Hindlimb muscle (tissue), 1 donor: ENCODE data around the gene TRAPPC10. TPM values are rescaled to one million over a fixed set of nuclear protein-coding genes. Genes with fewer than 3 reads are reported as not detected.
"Not testable (repeated sequence)": the region's sequence is repeated elsewhere in the genome, so short reads cannot be mapped to it uniquely, and the experiment has no call there.

Source experiments
- DNase-seq: peaks from one replicate; pipeline ENCODE4 v3.0.0-alpha.2; 2013
- polyA plus RNA-seq: library from polyadenylated mRNA; unstranded; fragments of 120-200 nt; gene quantifications from one replicate; pipeline ENCODE4 v1.2.1, GENCODE V29; 2013; ENCODE audit not compliant: insufficient read length

The TRAPPC10 gene
- polyA plus RNA-seq, 1 donor: 14.6 TPM

DNA sequence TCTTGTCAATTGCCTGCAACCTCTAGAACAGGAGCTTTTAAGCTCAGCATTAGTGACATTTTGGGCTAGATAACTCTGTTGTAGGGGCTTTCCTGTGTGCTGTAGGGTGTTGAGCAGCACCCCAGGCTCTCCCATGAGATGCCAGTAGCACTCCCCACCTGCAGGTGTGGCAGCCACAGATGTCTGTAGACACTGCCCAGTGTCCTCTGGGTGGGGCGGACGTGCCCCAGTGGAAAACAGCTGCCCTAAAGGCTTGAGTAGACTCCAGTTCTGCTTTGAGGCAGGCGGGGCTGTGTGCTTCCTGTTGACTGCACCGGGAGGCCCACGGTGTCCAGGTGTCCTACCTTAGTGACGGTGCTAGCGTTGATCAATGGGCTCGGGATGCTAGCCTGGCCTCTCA is 78.2 kb downstream of the TRAPPC10 start:
- DNase-seq: no peak

GRCh38 chr21:44092211-44092610 is 80.1 kb downstream of the TRAPPC10 start:
- no peak for DNase-seq

DNA sequence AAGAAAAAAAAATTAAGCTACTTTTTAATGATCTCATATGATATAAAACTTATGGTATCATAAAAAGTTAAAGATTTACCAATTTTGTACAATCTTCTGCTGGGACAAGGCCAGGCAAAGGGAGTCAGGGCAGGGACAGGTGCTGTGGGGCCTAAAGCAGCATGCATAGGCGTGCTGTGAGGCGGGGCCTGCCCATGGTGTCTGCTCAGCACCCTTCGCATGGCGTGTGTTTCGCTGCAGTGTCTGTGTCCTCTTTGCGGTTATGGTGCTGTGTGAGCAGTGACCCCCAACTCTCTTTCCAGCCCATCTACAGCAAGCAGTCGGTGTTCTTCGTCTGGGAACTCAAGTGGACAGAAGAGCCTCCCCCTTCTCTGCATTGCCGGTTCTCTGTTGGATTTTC is 81.7 kb downstream of the TRAPPC10 start:
- no peak for DNase-seq

- no peak for DNase-seq
These were observed 82.7 kb downstream of the TRAPPC10 start for GRCh38 chr21:44094832-44095231.

DNA sequence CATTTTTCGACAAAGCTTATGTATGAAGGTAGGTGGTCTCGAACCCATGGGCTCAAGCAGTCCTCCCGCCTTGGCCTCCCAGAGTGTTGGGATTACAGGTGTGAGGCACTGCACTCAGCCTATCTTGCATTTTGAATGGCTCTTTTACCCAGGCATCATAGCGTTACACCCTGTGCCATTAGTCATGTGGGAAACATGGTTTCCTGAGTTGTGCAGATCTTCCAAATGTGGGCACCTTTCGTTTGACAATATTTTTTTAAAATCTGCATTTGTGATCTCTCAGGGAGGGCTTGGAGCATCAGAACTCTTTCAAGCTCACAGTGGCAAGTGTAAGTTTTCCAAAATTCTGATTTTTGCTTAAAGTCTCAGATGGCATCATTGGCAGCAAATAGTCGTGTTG is 86.4 kb downstream of the TRAPPC10 start:
- not testable (repeated sequence) for DNase-seq

DNA sequence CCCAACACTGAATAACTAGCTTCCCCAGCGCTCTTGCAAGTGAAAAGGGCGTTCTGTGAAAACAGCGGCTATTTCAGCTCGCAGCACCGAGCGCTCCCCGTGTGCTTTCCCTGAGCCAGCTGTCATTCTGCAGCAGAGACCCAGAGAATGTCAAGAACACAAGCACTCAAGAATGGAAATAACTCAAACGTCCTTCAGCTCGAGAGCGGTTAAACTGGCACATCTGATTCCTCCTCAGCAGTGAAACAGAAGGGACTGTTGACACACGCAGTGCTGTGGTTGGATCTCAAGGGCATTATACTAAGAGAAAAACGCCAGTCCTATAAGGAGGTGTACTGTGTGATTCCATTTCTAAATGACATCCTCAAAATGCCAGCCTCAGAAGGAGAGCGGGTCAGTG is 86.9 kb downstream of the TRAPPC10 start:
- DNase-seq: not testable (repeated sequence)

DNA sequence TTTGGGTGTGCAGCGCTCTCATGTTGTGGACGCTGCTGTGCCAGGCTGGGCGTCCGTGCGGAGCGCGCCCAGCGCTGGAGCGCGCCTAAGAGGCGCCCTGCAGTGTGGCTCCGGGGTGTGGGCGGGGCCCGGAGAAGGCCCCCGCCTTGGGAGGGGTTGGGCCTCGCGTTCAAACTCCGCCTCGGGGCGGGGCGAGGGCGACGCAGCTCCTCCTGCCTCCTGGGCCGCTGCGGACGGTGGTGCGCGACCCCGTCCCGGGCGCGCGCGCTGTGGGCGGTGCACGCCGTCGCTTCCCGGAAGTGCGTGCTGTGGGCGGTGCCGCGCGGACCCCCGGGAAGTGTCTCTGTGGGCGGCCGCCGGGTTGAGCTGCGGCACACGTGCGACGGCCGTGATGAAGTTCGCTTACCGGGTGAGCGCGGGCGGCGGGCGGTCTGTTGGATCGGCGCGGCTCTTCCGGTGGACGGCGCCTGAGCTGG is 95.0 kb downstream of the TRAPPC10 start, which contains the start of gene PWP2:
TSS of gene PWP2 (plus strand) at position 374 of the 476 bp plus-strand sequence. CDS start at position 392, 18 bp downstream.
- DNase-seq: not testable (repeated sequence)

- not testable (repeated sequence) for DNase-seq
These were observed 95.5 kb downstream of the TRAPPC10 start for GRCh38 chr21:44107589-44107988.

GRCh38 chr21:44113702-44114371 is 101.7 kb downstream of the TRAPPC10 start:
- DNase-seq: not testable (repeated sequence)

DNA sequence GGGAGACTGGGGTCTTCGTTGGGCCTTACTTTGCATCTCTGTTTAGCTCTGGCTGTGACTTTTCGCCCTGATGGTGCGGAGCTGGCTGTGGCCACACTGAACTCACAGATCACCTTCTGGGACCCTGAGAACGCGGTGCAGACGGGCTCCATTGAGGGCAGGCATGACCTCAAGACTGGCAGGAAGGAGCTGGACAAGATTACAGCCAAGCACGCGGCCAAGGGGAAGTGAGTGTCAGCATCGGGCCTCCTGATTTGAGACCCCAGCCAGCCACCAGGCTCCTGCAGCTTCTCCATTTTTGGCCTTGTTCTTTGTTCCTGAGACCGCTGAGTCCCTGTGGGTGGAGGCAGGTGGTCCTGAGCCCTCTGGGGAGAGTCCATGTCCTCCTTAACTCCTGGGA is 110.0 kb downstream of the TRAPPC10 start:
- DNase-seq: not testable (repeated sequence)

DNA sequence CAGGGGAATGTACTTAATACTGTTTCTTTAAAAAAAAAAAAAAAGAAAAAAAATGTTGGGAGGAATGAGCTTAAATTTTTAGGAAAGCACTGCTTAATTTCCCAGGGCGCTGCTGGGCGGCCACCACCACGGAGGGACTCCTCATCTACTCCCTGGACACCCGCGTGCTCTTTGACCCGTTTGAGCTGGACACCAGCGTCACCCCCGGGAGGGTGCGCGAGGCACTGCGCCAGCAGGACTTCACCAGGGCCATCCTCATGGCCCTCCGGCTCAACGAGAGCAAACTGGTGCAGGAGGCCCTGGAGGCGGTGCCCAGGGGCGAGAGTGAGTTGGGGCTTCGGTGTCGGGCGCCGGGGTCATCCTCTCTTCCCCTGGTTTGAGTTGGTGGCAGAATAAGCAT is 115.7 kb downstream of the TRAPPC10 start:
- not testable (repeated sequence) for DNase-seq

- DNase-seq: not testable (repeated sequence)
These were observed 121.6 kb downstream of the TRAPPC10 start for GRCh38 chr21:44133715-44134057.

DNA sequence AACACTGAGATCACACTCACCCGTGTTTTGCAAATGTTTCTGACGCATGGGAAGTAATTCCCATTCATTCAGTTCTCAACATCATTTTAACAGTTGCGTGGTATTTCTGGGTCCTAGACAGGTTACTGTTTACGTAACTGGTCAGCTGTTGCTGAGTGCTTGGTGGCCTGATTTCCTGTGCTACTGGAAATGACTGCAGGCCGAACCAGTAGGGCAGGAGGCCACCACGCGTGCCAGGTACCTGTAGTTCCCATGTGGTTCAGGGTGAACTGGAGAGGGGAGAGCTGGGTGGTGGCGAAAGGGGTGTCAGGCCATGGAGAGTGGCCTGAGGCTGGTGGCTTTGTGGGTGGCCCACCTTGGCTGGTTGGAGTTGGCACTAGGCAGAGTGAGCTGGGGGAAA is 122.6 kb downstream of the TRAPPC10 start:
- not testable (repeated sequence) for DNase-seq

- DNase-seq: not testable (repeated sequence)
These were observed 125.9 kb downstream of the TRAPPC10 start for GRCh38 chr21:44138039-44138438.

- DNase-seq: not testable (repeated sequence)
These were observed 127.9 kb downstream of the TRAPPC10 start for GRCh38 chr21:44139787-44140551.

- not testable (repeated sequence) for DNase-seq
These were observed 128.4 kb downstream of the TRAPPC10 start for GRCh38 chr21:44140552-44140932.

- not testable (repeated sequence) for DNase-seq
These were observed 130.4 kb downstream of the TRAPPC10 start for GRCh38 chr21:44142470-44142869.

DNA sequence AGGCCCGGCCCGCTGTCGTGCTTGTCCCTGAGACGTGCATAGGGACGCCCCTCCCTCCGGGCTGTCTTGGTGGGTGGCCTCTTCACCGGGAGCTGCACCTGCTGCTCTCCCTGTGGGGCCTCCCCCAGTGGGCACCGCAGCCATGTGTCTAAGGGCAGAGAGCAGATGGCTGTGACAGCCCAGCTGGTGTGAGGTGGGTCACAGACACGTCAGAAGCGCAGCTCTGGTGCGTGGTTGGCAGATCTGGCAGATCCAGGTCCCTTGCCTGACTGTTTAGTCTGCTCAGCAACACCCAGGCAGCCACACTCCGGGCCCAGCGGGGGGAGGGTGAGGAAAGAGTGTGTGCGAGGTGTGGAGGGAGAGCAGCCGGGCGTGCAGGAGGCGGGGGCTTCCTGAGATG is 131.3 kb downstream of the TRAPPC10 start:
- not testable (repeated sequence) for DNase-seq

- DNase-seq: not testable (repeated sequence)
These were observed 131.9 kb downstream of the TRAPPC10 start for GRCh38 chr21:44143996-44144395.

DNA sequence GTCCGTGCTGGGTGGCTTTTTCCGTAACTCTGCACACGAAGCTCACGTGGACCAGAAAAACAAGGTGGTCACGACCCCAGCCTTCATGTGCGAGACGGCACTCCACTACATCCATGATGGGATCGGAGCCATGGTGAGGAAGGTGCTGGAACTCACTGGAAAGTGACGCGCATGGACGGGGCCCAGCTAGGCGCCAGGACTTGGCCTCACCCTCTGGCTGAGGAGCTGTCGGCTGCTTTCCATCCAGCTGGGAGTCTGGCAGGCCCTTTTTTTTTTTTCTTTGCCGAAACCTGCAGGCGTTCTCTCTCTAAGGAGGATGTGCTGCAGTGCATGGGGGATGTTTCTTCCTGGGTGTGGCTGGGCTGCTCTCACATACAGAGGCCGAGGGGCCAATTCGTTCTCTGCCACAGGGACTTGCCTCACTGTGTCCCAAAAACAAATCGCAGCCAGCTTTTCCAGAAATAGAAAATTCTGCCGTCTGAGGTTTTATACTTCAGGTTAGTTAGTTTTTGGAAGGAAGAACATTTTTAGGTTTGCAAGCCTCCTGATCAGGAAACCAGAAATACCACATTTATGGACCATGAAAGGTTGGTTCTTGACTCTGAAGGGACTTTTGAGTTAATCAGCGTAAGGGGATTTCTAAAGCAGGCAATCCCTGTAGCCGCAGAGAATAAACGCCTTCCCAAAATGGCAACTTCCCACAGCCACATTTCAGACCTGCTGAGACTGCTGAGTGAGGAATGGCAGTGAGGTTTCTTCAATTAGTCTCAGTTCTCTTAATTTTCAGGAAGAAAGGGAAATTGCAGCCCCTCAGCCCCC is 132.9 kb downstream of the TRAPPC10 start:
- DNase-seq: not testable (repeated sequence)

DNA sequence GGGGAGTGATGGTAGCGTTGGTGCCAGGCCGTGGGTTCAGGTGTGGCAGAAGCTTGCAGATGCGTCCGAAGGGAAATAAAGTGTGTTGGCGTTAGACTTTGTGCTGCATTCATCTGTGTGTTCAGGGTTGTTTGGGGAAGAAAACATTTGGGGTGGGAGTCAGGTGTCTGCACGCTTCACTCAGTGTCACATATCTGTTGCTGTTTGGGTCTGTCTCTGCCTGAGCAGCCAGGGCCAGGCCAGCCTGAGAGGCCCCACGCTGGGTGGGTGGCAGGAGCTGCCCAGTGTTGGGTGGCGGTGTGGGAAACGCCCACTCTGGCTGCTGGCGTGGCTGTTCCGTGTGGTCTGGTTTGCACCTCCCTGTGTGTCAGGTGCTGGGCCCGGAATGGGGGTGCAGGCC is 133.5 kb downstream of the TRAPPC10 start:
- DNase-seq: not testable (repeated sequence)

- not testable (repeated sequence) for DNase-seq
These were observed 135.0 kb downstream of the TRAPPC10 start for GRCh38 chr21:44147108-44147507.

DNA sequence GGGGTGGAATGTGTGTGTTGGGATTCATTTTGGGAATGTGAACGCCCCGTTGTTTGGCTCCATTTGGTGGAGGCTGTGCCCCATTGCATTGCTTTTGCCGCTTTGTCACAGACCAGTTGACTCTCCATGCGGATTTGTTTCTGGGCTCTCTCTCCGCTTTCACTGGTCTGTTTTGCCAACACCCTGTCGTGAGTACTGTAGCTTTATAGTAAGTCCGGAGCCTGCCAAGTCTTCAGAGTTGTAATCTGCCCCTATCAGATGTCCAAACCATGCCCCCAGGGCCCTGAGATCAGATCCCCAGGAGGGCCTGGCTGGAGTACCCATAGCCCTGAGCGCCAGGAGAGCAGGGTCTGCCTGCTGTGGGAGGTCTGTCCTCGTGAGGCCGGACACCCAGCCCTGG is 138.1 kb downstream of the TRAPPC10 start:
- DNase-seq: not testable (repeated sequence)
